ENCODE results near the gene SULT4A1.
A peak's percentile ranks its signal among the peaks of the same experiment; 100 is the strongest.

Gene SULT4A1

GRCh38 chr22:43802897-43803495, 59.3 kb downstream of the SULT4A1 start:
- no peak overlapping the region for H3K4me3 ChIP-seq (ENCODE audit: low read length)
- DNase-seq (ENCODE audit: low read depth): no peak
- TF ChIP-seq, protein P1, sequence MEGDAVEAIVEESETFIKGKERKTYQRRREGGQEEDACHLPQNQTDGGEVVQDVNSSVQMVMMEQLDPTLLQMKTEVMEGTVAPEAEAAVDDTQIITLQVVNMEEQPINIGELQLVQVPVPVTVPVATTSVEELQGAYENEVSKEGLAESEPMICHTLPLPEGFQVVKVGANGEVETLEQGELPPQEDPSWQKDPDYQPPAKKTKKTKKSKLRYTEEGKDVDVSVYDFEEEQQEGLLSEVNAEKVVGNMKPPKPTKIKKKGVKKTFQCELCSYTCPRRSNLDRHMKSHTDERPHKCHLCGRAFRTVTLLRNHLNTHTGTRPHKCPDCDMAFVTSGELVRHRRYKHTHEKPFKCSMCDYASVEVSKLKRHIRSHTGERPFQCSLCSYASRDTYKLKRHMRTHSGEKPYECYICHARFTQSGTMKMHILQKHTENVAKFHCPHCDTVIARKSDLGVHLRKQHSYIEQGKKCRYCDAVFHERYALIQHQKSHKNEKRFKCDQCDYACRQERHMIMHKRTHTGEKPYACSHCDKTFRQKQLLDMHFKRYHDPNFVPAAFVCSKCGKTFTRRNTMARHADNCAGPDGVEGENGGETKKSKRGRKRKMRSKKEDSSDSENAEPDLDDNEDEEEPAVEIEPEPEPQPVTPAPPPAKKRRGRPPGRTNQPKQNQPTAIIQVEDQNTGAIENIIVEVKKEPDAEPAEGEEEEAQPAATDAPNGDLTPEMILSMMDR (IDR thresholded peaks at IDR 0.05; ENCODE audit: insufficient read depth, low read depth, low read length, missing control alignments): no peak

GRCh38 chr22:43800970-43801369, 61.3 kb downstream of the SULT4A1 start:
- DNase-seq (ENCODE audit: low read depth): no peak
- TF ChIP-seq, protein P1 (IDR thresholded peaks at IDR 0.05; ENCODE audit: insufficient read depth, low read depth, low read length, missing control alignments): no peak
- H3K4me3 ChIP-seq (ENCODE audit: low read length): no peak overlapping the region

DNA sequence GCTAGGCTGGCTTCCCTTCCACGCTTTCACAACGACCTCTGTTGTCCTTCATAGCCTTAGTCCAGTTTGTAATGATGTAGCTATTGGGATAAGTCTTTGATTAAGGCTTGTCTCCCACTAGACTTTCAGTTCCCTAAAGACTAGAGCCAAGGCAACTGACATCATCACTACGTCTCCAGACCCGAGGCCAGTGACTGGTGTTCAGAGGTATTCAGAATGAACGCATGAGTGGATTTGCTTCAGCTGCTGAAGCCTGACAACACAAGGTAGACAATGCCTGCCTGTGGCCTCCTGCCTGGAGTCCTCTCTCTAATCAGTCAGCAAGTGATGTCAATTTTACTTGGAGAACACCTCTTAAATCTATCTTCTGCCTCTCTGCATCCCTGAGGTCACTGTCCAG, 63.8 kb downstream of the SULT4A1 start:
- TF ChIP-seq, protein P1 (IDR thresholded peaks at IDR 0.05; ENCODE audit: insufficient read depth, low read depth, low read length, missing control alignments): no peak
- no peak overlapping the region for H3K4me3 ChIP-seq (ENCODE audit: low read length)
- DNase-seq (ENCODE audit: low read depth): no peak

- DNase-seq (ENCODE audit: low read depth): peak; percentile 59
- TF ChIP-seq, protein P1 (IDR thresholded peaks at IDR 0.05; ENCODE audit: insufficient read depth, low read depth, low read length, missing control alignments): peak; percentile 68
- H3K4me3 ChIP-seq (ENCODE audit: low read length): no peak overlapping the region
Measured at GRCh38 chr22:43796567-43796966, 65.7 kb downstream of the SULT4A1 start.

GRCh38 chr22:43795320-43795719, 67.0 kb downstream of the SULT4A1 start:
- TF ChIP-seq, protein P1 (IDR thresholded peaks at IDR 0.05; ENCODE audit: insufficient read depth, low read depth, low read length, missing control alignments): no peak
- DNase-seq (ENCODE audit: low read depth): no peak
- no peak overlapping the region for H3K4me3 ChIP-seq (ENCODE audit: low read length)

DNA sequence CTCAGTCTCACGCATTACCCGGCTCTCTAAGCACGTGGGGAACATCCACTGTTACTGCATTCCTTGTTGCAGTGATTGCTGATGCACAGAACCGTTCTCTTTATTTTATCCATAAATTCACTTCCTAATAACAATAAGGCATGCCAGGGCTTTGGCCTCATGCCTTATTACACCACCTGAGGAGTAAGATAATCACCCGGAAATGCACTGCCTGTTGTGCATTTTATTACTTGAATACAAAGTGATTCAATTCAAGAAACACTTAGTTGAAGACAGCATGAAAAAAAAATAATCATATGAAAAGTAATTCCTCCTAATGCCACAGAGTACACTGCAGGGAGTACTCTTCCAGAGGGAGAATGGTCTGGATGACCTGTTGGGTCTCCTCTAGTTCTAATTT, 69.4 kb downstream of the SULT4A1 start:
- DNase-seq (ENCODE audit: low read depth): no peak
- TF ChIP-seq, protein P1 (IDR thresholded peaks at IDR 0.05; ENCODE audit: insufficient read depth, low read depth, low read length, missing control alignments): no peak

DNA sequence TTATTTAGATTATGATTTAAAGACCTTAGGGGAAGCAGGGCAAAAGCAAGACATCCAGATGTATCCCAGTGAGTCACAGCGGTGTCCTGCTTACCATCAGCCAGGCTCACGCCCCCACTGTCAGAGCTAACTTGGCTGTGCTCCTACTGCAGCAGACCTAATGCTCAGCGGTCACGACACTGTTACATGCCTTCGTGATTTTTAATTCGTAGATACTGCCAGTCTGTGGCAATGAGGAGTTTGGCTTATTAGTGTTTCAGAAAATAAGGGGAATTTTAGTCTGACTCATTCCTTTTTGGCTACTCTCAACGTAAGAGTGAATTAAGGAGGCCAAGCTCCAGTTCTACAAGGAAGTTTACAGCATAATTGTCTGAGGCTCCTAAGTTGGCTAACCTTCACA, 72.9 kb downstream of the SULT4A1 start:
- DNase-seq (ENCODE audit: low read depth): peak; percentile 78
- no peak overlapping the region for H3K4me3 ChIP-seq (ENCODE audit: low read length)
- TF ChIP-seq, protein P1 (IDR thresholded peaks at IDR 0.05; ENCODE audit: insufficient read depth, low read depth, low read length, missing control alignments): no peak

More for the DNA sequence above, 69.4 kb downstream of the SULT4A1 start:
- no peak overlapping the region for H3K4me3 ChIP-seq (ENCODE audit: low read length)

Measured in epithelial cell of esophagus (primary cell).